ENCODE data around the gene TATDN2. TPM values are rescaled to one million over a fixed set of nuclear protein-coding genes. Genes with fewer than 3 reads are reported as not detected.

The TATDN2 gene
- polyA plus RNA-seq, 2 of the 4 experiments (the other 2 are of a cell fraction) = 22.4 to 34.9 TPM

- POLR2A ChIA-PET = no interaction called here
- FAIRE-seq = no peak
- ATAC-seq = no peak
- H3K4me2 ChIP-seq = no peak overlapping the region
- no peak overlapping the region for H3K27ac ChIP-seq
- DNase-seq (ENCODE audit: low read depth in 1 of 2, low spot score in 1 of 2) = no peak
- WGBS (ENCODE audit: missing lambda C conversion rate) = 88% methylated on average over 11 of the region's 12 CpGs
- H3K4me1 ChIP-seq = no peaks in the 10 kb centered on the region
- no peak overlapping the region for H3K4me3 ChIP-seq
- H3K9me3 ChIP-seq = no peaks in the 10 kb centered on the region
- CTCF ChIA-PET = interaction anchor here (0.5 to 2.7 kb wide), 14 partner anchors 11 to 497 kb away, joined by 3 to 25 read pairs (median 3); no protein-coding TSS in a partner anchor
- TF ChIP-seq, protein P1, sequence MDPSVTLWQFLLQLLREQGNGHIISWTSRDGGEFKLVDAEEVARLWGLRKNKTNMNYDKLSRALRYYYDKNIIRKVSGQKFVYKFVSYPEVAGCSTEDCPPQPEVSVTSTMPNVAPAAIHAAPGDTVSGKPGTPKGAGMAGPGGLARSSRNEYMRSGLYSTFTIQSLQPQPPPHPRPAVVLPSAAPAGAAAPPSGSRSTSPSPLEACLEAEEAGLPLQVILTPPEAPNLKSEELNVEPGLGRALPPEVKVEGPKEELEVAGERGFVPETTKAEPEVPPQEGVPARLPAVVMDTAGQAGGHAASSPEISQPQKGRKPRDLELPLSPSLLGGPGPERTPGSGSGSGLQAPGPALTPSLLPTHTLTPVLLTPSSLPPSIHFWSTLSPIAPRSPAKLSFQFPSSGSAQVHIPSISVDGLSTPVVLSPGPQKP (IDR thresholded peaks at IDR 0.05; ENCODE audit: low read depth, low read length) = no peak
- TF ChIP-seq RCOR1 (IDR thresholded peaks at IDR 0.05; ENCODE audit: low read depth, low read length) (no peak), GATA3 (IDR thresholded peaks at IDR 0.05; ENCODE audit: borderline replicate concordance) (no peak), NPAS2 (CRISPR knock-in tag; IDR thresholded peaks at IDR 0.05; ENCODE audit: borderline replicate concordance) (no peak), HMGXB4 (CRISPR knock-in tag; IDR thresholded peaks at IDR 0.05; ENCODE audit: borderline replicate concordance) (no peak), ZC3H11A (IDR thresholded peaks at IDR 0.05) (no peak), CHD2 (IDR thresholded peaks at IDR 0.05; ENCODE audit: low read length, partially characterized antibody) (no peak), CHD4 (IDR thresholded peaks at IDR 0.05; ENCODE audit: borderline replicate concordance) (no peak), RFX5 (IDR thresholded peaks at IDR 0.05) (no peak), POLR2AphosphoS2 (conservative IDR thresholded peaks at IDR 0.05; ENCODE audit: low read length) (no peak), PHF8 (IDR thresholded peaks at IDR 0.05; ENCODE audit: borderline replicate concordance, low read depth) (no peak), JUN (IDR thresholded peaks at IDR 0.05) (no peak), RARB (CRISPR knock-in tag; IDR thresholded peaks at IDR 0.05) (no peak), CEBPB (IDR thresholded peaks at IDR 0.05) (no peak), TFCP2L1 (CRISPR knock-in tag; IDR thresholded peaks at IDR 0.05) (no peak), CBX8 (IDR thresholded peaks at IDR 0.05) (no peak)
Measured at GRCh38 chr3:10287936-10288574, 39.8 kb downstream of the TATDN2 start.

DNA sequence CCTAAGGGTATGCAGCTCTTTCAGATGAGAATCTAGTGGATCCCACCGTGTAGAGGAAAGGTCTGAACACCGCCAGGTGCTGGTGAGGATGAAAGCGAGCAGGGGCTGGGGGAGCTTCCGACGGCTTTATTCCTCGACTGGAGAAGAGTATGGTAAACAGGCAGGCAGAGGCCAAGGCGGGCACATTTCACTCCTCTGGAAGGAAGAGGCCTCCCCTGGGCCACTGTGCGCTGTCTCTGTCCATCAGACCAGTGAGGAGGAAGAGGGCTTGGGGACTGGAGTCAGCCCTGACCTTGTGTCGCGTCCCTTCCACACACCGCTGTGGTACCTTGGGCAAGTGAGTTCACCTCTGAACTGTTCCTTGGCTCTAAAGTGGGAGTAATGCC is 40.3 kb downstream of the TATDN2 start:
- ChIA-PET CTCF (interaction anchor here (1.0 to 1.2 kb wide), 3 partner anchors 48 to 342 kb away, joined by 3 read pairs; no protein-coding TSS in a partner anchor), POLR2A (no interaction called here)
- DNase-seq (ENCODE audit: low read depth in 1 of 2, low spot score in 1 of 2) (no peak), ATAC-seq (no peak), FAIRE-seq (no peak)
- Histone ChIP-seq H3K9me3 (no peaks in the 10 kb centered on the region), H3K4me2 (no peak overlapping the region), H3K27ac (no peak overlapping the region), H3K4me3 (no peak overlapping the region), H3K4me1 (no peaks in the 10 kb centered on the region)
- TF ChIP-seq CEBPB (IDR thresholded peaks at IDR 0.05) (no peak), CHD2 (IDR thresholded peaks at IDR 0.05; ENCODE audit: low read length, partially characterized antibody) (no peak), HEYL (CRISPR knock-in tag; IDR thresholded peaks at IDR 0.05) (no peak), CBX8 (IDR thresholded peaks at IDR 0.05) (no peak), E2F6 (IDR thresholded peaks at IDR 0.05; ENCODE audit: borderline replicate concordance, low read depth) (no peak), PHF8 (IDR thresholded peaks at IDR 0.05; ENCODE audit: borderline replicate concordance, low read depth) (no peak), EHF (CRISPR knock-in tag; IDR thresholded peaks at IDR 0.05) (no peak), NR3C1 (IDR thresholded peaks at IDR 0.05) (no peak), MAFK (IDR thresholded peaks at IDR 0.05; ENCODE audit: partially characterized antibody) (no peak), ZNF302 (CRISPR knock-in tag; IDR thresholded peaks at IDR 0.05) (no peak), RFX5 (IDR thresholded peaks at IDR 0.05) (no peak), NPAS2 (CRISPR knock-in tag; IDR thresholded peaks at IDR 0.05; ENCODE audit: borderline replicate concordance) (no peak), MYC (IDR thresholded peaks at IDR 0.05; ENCODE audit: borderline replicate concordance, low read length) (no peak)
- TF ChIP-seq, protein P2, sequence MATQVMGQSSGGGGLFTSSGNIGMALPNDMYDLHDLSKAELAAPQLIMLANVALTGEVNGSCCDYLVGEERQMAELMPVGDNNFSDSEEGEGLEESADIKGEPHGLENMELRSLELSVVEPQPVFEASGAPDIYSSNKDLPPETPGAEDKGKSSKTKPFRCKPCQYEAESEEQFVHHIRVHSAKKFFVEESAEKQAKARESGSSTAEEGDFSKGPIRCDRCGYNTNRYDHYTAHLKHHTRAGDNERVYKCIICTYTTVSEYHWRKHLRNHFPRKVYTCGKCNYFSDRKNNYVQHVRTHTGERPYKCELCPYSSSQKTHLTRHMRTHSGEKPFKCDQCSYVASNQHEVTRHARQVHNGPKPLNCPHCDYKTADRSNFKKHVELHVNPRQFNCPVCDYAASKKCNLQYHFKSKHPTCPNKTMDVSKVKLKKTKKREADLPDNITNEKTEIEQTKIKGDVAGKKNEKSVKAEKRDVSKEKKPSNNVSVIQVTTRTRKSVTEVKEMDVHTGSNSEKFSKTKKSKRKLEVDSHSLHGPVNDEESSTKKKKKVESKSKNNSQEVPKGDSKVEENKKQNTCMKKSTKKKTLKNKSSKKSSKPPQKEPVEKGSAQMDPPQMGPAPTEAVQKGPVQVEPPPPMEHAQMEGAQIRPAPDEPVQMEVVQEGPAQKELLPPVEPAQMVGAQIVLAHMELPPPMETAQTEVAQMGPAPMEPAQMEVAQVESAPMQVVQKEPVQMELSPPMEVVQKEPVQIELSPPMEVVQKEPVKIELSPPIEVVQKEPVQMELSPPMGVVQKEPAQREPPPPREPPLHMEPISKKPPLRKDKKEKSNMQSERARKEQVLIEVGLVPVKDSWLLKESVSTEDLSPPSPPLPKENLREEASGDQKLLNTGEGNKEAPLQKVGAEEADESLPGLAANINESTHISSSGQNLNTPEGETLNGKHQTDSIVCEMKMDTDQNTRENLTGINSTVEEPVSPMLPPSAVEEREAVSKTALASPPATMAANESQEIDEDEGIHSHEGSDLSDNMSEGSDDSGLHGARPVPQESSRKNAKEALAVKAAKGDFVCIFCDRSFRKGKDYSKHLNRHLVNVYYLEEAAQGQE (IDR thresholded peaks at IDR 0.05) = no peak
- 90% methylated on average over 11 of the region's 11 CpGs for WGBS (ENCODE audit: missing lambda C conversion rate)
